Keratinocyte (primary cell): ENCODE data around the gene UNK.

Source experiments
- CTCF ChIP-seq, 3 experiments: IDR thresholded peaks in 1 of 3; conservative IDR thresholded peaks in 1 of 3; optimal IDR thresholded peaks in 1 of 3; 2 replicates in 2 of 3; 3 replicates in 1 of 3; pipeline versions ENCODE3 to v1.5.1; 2011; ENCODE audit warnings: low read length in 3 of 3, mild to moderate bottlenecking in 3 of 3, moderate library complexity in 2 of 3, control low read depth in 1 of 3, inconsistent platforms in 1 of 3; ENCODE audit not compliant: insufficient read depth in 2 of 3; ENCODE audit errors: extremely low read depth in 1 of 3
- EZH2 ChIP-seq: IDR thresholded peaks from one replicate; pipeline ENCODE4 v1.6.1; 2012; ENCODE audit warnings: inconsistent platforms, mild to moderate bottlenecking, low read length, moderate library complexity

GRCh38 chr17:75807861-75808260 is 23.3 kb downstream of the UNK start:
- TF ChIP-seq CTCF (optimal IDR thresholded peaks at IDR 0.05 in 1 of 3, IDR thresholded peaks at IDR 0.05 in 1 of 3, conservative IDR thresholded peaks at IDR 0.05 in 1 of 3; ENCODE audit: extremely low read depth in 1 of 3, insufficient read depth in 2 of 3, low read length in 3 of 3) (no peak), EZH2 (no peak)
